Measurements from ENCODE around the gene PDE3B.
"Not testable (repeated sequence)": the region's sequence is repeated elsewhere in the genome, so short reads cannot be mapped to it uniquely, and the experiment has no call there.

Gene PDE3B

DNA sequence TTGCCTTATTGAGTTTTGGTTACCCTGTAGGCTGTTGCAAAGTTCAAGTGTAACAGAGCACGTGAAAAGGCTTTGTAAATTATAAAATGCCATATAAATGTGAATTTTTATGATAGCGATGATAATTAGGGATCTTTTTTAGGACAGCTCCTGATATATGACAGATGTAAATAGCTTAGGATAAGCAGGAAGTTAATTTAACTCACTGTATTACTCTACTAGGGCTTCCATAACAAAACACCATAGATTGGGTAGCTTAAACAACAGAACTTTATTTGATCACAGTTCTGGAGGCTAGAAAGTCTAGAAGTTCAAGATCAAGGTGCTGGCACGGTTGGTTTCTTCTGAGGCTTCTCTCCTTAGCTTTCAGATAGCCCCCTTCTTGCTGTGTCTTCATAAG is 17.0 kb upstream of the PDE3B start:
- DNase-seq (ENCODE audit: low spot score), result no peak
- H3K27ac ChIP-seq, result no peak overlapping the region
- H3K4me3 ChIP-seq, result no peak overlapping the region
- TF ChIP-seq, protein P1, sequence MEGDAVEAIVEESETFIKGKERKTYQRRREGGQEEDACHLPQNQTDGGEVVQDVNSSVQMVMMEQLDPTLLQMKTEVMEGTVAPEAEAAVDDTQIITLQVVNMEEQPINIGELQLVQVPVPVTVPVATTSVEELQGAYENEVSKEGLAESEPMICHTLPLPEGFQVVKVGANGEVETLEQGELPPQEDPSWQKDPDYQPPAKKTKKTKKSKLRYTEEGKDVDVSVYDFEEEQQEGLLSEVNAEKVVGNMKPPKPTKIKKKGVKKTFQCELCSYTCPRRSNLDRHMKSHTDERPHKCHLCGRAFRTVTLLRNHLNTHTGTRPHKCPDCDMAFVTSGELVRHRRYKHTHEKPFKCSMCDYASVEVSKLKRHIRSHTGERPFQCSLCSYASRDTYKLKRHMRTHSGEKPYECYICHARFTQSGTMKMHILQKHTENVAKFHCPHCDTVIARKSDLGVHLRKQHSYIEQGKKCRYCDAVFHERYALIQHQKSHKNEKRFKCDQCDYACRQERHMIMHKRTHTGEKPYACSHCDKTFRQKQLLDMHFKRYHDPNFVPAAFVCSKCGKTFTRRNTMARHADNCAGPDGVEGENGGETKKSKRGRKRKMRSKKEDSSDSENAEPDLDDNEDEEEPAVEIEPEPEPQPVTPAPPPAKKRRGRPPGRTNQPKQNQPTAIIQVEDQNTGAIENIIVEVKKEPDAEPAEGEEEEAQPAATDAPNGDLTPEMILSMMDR (IDR thresholded peaks at IDR 0.05), result no peak

DNA sequence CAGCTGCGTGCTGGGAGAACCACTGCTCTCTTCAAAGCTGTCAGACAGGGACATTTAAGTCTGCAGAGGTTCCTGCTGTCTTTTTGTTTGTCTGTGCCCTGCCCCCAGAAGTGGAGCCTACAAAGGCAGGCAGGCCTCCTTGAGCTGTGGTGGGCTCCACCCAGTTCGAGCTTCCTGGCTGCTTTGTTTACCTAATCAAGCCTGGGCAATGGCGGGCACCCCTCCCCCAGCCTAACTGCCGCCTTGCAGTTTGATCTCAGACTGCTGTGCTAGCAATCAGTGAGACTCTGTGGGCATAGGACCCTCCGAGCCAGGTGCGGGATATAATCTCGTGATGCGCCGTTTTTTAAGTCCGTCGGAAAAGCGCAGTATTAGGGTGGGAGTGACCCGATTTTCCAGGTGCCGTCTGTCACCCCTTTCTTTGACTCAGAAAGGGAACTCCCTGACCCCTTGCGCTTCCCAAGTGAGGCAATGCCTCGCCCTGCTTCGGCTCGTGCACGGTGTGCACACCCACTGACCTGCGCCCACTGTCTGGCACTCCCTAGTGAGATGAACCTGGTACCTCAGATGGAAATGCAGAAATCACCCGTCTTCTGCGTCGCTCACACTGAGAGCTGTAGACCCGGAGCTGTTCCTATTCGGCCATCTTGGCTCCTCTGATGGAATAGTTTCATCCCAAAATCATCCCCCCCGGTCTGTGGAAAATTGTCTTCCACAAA is 9.9 kb upstream of the PDE3B start:
- not testable (repeated sequence) for DNase-seq (ENCODE audit: low spot score); H3K4me3 ChIP-seq; H3K27ac ChIP-seq

DNA sequence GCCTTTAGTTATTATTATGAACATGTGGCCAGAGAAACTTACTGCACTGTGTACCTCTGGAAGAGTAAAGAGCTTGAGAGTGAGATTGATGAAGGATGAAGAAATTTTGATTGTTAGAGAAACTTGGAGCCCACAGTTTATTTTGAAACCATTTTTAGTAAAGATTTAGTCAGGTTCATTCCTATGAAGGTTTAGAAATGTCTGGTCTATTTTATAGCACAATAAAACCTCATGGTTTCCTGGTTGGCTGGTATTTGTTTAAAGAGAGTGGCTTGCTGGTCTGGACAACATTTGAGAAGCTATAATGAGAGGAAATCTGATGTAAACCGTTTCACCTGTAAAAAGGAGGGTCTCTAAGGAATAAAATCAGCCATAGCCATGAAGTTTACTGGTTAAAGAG is 8.8 kb upstream of the PDE3B start:
- TF ChIP-seq, protein P1 (IDR thresholded peaks at IDR 0.05), result no peak
- H3K4me3 ChIP-seq, result no peak overlapping the region
- DNase-seq (ENCODE audit: low spot score), result no peak
- H3K27ac ChIP-seq, result no peak overlapping the region

DNA sequence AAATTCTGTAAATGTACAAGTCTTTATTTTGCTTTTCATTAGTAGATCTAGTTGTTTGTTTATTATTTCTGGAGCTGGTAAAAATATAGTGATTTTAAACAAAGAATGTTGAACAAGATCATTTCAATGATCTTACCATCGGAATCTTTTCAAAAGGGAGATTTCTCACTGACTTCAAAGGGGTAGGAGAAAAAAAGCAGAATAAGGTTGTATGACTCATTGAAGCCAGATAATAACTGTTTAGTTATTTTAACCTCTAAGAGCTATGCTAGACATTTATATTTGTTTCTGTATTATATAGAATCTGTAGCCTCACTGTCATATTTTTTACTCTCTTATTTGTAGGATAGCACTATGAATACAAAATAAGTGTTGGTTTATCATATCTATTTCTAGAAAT is 8.1 kb upstream of the PDE3B start:
- DNase-seq (ENCODE audit: low spot score), result no peak
- H3K4me3 ChIP-seq, result no peak overlapping the region
- TF ChIP-seq, protein P1 (IDR thresholded peaks at IDR 0.05), result no peak
- H3K27ac ChIP-seq, result no peak overlapping the region

DNA sequence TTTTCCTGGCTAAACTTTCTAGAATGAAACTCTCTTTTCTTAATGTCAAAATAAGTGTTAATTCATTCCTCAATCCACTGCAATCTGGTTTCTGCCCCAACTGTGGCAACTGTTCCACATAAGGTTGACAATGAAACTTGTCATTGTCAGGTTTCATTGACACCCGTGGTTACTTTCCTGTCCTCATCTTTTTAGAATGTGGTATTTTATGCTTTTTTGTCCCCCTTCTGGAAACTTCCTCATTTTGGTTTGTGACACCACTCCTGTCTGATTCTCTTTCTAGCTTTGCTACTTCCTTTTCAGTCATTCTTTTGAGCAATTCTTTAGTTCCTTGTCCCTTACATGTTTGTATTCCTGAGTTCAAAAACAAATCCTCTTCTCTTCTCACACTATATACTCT is 7.5 kb upstream of the PDE3B start:
- TF ChIP-seq, protein P1 (IDR thresholded peaks at IDR 0.05), result no peak
- H3K4me3 ChIP-seq, result no peak overlapping the region
- no peak overlapping the region for H3K27ac ChIP-seq
- no peak for DNase-seq (ENCODE audit: low spot score)

DNA sequence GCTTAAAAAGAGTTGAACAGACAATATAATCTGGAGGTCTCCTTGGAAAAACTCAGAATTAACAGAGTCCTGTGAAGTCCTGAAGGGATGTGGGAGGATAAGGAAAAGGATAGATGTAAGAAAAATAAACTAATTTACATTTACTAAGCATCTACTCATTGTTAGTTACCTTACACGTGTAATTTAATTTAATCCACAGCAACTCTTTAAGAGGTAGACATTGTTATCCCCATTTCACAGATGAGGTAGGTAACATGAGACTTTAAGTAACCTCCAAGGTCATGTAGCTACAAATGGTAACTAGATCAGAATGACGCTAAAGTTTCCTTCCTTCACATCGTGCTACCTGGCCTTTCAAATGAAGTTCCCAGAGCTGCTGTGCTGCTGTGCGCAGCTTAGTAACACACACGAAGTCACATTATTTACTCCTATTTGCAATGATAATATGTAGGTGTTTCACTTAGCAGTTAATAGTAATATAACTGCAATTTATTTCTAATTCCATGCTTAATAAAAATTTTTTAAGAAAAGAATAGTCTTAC is 5.7 kb upstream of the PDE3B start:
- H3K27ac ChIP-seq, result no peak overlapping the region
- no peak for DNase-seq (ENCODE audit: low spot score)
- no peak overlapping the region for H3K4me3 ChIP-seq
- TF ChIP-seq, protein P1 (IDR thresholded peaks at IDR 0.05), result no peak

DNA sequence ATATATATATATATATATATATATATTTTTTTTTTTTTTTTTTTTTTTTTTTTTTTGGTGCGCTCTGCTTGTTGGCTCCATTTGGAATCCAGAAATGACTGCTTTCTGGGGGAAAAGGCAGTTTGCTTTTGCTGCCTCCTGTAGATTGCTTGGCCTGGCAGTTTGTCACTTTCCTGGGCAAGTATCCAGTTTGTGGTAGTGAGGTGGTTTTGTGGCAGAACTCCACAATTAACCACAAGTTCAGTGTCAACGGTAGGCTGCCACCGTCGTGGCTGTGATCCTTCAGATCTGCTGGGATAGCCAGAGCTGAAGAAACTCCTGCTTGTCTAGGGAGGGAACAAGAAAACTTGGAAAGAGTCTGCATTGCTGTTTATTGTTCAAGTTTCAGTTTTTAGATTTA is 5.0 kb upstream of the PDE3B start:
- DNase-seq (ENCODE audit: low spot score), result no peak
- no peak overlapping the region for H3K27ac ChIP-seq
- no peak overlapping the region for H3K4me3 ChIP-seq
- TF ChIP-seq, protein P1 (IDR thresholded peaks at IDR 0.05), result no peak
